HG03354 (cell line): Measurements from ENCODE around the gene VSIG2.

Source experiments
- ATAC-seq: cut with Tn5 transposase; IDR thresholded peaks from one replicate; pipeline ENCODE4 v1.9.1; 2021; ENCODE audit warnings: mild to moderate bottlenecking; ENCODE audit not compliant: unreplicated experiment, poor library complexity, severe bottlenecking

The VSIG2 gene

GRCh38 chr11:124751391-124751740, 689 bp downstream of the VSIG2 start:
- ATAC-seq: no peak

- no peak for ATAC-seq
Observed at GRCh38 chr11:124749912-124750311, 2.1 kb downstream of the VSIG2 start.

GRCh38 chr11:124748481-124749343, 3.3 kb downstream of the VSIG2 start:
- no peak for ATAC-seq

GRCh38 chr11:124748100-124748418, 4.0 kb downstream of the VSIG2 start:
- ATAC-seq: no peak

- ATAC-seq: no peak
Observed at GRCh38 chr11:124747406-124748099, 4.5 kb downstream of the VSIG2 start.

- peak; percentile 93 for ATAC-seq
Observed at GRCh38 chr11:124746621-124747243, 5.3 kb downstream of the VSIG2 start.

- ATAC-seq: peak; percentile 25
Observed at GRCh38 chr11:124745835-124746620, 6.0 kb downstream of the VSIG2 start.

GRCh38 chr11:124745270-124745834, 6.7 kb downstream of the VSIG2 start:
- ATAC-seq: no peak

- no peak for ATAC-seq
Observed at GRCh38 chr11:124743050-124743449, 9.0 kb downstream of the VSIG2 start.

GRCh38 chr11:124742555-124742954, 9.5 kb downstream of the VSIG2 start:
- ATAC-seq: no peak

- ATAC-seq: peak; percentile 56
Observed at GRCh38 chr11:124740277-124740882, 11.7 kb downstream of the VSIG2 start.

GRCh38 chr11:124739479-124740276, 12.4 kb downstream of the VSIG2 start, which contains the start of gene NRGN:
Gene NRGN, plus strand, starts transcription at chr11:124739942. Its CDS starts 143 bp downstream, at chr11:124740085.
- ATAC-seq: peak; percentile 98

- no peak for ATAC-seq
Observed at GRCh38 chr11:124738713-124739478, 13.2 kb downstream of the VSIG2 start.

GRCh38 chr11:124737638-124738305, 14.3 kb downstream of the VSIG2 start:
- ATAC-seq: no peak

- ATAC-seq: no peak
Observed at GRCh38 chr11:124736736-124737135, 15.3 kb downstream of the VSIG2 start.

- ATAC-seq: no peak
Observed at GRCh38 chr11:124732230-124732629, 19.8 kb downstream of the VSIG2 start.

- no peak for ATAC-seq
Observed at GRCh38 chr11:124729571-124729970, 22.5 kb downstream of the VSIG2 start.
